GM18873 (cell line): ENCODE data around the gene METTL8.
A peak's percentile ranks its signal among the peaks of the same experiment; 100 is the strongest.
"Not testable (repeated sequence)": the region's sequence is repeated elsewhere in the genome, so short reads cannot be mapped to it uniquely, and the experiment has no call there.

Source experiments
- ATAC-seq: cut with Tn5 transposase; IDR thresholded peaks from one replicate; pipeline ENCODE4 v1.9.1; 2021; ENCODE audit warnings: mild to moderate bottlenecking, moderate library complexity, moderate number of reproducible peaks; ENCODE audit not compliant: unreplicated experiment, low FRiP score

METTL8 gene

DNA sequence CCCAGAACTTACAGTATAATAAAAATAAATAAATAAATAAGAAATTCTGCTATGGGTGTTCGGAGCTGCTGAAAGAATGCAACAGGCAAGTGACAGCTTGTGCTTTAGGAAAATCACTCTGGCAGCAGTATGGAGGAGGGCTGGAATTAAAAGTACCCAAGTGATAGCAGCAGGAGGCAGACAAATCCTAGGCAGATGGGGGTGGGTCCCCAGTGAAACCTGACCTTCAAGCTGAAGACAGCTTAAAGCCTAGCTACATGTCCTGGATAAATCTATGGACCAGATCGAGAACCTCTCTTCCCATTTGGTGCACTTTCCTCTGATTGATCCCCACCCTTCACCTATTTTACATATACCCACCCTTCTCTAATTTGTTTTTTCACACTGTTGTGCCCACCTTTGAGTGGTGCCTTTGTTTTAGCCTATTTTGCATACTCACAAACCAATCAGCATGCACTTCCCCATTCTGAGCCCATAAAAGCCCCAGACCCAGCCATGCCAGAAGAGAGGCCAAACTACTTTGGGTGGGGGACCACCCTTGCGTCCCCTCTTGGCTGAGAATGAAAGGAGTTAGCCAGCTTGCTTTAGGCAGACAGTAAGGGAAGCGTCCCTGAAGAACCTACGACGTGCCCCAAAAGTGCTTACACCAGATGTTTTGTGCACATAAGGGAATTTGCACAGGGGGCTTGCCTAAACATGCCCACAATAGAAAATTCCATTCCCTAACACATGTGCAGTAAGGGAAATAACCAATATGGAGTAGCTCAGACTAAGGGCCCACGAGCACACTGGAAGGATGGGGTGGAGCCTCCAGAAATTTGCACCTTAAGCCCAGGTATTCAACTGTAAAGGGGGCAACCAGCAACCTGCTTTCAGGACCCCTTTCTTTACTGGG is 3.0 kb downstream of the METTL8 start:
- no peak for ATAC-seq

- ATAC-seq = not testable (repeated sequence)
These were observed 10.9 kb downstream of the METTL8 start for GRCh38 chr2:171422710-171423495.

- no peak for ATAC-seq
These were observed 12.8 kb downstream of the METTL8 start for GRCh38 chr2:171420728-171421563.

DNA sequence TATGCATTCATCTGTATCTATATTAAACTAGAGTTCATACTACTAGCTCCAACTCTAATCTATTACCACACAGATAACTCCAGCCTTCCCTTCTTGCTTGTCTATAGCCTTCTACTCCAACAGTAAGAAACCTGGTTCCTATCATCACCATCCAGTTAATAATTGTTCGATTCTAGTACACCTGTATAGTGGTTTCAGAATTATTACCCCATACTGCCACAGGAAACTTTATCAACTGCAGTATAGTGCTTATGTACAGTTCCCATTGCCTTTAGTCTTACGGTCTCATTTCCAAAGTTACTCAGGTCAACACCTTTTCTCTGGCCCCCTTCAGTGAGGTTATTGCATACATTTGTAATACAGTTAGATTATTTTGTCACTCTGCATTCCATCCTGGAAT is 14.5 kb downstream of the METTL8 start:
- ATAC-seq = no peak

- ATAC-seq = peak; percentile 89
These were observed 17.5 kb downstream of the METTL8 start for GRCh38 chr2:171416009-171416926.

DNA sequence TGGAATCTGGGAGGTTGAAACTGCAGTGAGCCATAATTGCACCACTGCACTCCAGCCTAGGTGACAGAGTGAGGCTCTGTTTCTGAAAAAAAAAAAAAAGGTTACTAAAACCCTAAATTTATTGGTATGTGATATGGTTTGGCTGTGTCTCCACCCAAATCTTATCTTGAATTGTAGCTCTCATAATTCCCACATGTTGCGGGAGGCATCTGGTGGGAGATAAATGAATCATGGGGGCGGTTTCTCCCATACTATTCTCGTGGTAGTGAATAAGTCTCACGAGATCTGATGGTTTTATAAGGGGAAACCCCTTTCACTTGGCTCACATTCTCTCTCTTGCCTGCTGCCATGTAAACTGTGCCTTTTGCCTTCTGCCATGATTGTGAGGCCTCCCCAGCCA is 19.1 kb downstream of the METTL8 start:
- ATAC-seq = not testable (repeated sequence)

DNA sequence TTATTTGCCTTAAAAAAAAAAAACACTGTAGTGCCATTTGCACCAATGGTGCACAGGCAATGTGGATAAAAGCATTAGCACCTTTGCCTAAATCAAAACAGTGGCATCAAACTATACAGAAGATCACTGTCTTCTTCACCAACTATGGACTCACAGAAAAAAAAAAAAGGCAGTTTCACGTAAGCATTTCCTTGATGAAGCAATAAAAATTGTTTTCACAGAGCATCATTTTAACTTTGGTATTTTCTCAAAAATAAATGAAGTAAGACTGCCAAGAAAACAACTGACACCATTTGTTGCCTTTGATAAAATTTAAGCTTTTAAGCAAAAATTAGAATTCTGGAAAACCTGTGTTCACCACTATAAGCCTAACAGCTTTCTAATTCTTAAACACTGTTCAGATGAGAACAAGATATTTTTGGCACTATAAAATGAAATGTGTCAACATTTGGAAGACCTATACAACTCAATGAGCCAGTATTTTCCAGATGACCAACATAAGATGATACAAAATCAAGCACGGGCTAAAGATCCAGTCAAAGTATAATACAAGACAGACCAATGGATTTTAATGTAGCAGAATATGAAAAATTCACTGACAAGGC is 21.1 kb downstream of the METTL8 start:
- no peak for ATAC-seq

GRCh38 chr2:171411791-171412483 is 21.9 kb downstream of the METTL8 start:
- ATAC-seq = no peak

DNA sequence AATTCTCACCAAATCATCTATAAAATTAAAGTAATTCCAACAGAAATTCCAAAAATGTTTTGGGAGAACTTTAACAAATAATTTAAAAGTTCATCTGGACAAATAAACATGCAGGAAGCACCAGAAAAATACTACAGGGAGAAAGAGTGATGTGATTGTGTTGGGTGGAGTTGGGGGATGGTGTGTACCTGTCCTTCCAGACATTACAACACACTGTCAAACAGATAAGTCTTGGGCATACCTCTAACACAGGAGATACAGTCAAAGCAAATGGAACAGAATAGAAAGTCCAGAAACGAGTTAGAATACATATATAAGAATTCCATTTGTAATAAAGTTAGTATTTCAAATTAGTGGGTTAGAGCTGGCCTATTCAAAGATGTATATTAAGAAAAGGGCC is 22.6 kb downstream of the METTL8 start:
- ATAC-seq = no peak

- no peak for ATAC-seq
These were observed 23.2 kb downstream of the METTL8 start for GRCh38 chr2:171410624-171411023.

- no peak for ATAC-seq
These were observed 23.7 kb downstream of the METTL8 start for GRCh38 chr2:171410101-171410500.

- ATAC-seq = no peak
These were observed 24.3 kb downstream of the METTL8 start for GRCh38 chr2:171409436-171409971.

DNA sequence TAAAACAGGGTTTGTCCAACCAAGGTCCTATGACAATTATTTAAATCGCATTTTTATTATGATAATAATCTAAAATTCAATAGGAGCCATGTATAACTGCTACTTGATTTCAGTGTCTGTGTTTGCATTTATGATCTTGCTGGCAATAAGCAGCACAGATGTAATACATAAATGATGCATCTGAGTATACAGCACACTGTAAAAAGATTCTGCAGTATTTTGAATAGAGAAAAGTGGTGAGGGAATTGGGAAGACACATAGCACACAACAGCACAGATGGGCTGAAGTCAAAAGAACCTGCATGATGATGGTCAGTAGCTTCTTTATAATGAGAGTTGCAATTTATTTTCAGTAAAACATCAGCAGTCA is 26.1 kb downstream of the METTL8 start:
- no peak for ATAC-seq

DNA sequence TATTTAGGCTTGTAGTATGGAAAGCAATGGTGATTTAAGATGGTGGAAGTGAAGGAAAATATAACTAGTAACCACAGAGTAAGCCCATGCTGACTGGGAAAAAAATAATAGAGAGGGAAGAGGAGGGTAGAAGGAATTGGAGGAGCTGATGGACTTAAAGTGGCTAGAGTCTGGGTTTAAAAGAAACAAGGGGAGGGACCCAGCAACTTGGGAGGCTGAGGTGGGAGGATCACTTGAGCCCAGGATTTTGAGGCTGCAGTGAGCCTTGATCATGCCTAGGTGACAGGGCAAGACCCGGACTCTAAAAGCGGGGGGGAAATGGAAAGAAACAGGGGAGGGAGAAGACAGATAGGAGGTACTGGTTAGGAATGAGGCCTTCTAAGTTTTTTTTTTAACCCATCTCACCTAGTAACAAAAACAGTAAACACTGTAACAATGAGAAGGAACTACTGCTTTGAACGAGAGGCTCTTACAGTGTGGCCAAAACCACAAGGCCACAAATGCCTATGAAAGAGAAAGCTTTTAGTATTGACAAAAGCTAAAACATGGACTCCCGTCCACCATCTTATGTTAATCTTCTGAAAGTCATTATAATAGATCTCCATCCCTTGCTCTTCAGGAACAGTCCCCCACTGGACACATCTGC is 26.6 kb downstream of the METTL8 start:
- ATAC-seq = peak; percentile 56

- peak; percentile 60 for ATAC-seq
These were observed 27.7 kb downstream of the METTL8 start for GRCh38 chr2:171406044-171406443.

DNA sequence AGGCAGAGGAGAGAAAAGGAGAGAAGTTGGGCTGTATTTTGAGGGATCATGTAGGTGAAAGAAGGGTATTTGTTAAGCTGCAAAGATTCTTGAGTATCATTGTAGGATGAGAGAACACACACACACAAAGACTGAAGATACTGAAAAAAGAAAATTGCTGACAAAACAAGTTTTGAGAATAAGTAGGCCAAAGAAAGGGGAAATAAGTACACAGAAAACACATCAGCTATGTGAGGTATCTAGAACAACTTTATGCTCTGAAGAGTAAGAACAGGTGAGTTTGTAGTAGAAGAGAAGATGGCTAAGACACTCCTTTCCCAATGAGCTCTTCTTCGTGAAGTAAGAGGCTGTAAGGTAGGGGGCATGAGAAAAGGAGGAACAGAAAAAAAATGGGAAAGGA is 28.2 kb downstream of the METTL8 start:
- ATAC-seq = no peak

- ATAC-seq = no peak
These were observed 29.1 kb downstream of the METTL8 start for GRCh38 chr2:171404719-171405118.

DNA sequence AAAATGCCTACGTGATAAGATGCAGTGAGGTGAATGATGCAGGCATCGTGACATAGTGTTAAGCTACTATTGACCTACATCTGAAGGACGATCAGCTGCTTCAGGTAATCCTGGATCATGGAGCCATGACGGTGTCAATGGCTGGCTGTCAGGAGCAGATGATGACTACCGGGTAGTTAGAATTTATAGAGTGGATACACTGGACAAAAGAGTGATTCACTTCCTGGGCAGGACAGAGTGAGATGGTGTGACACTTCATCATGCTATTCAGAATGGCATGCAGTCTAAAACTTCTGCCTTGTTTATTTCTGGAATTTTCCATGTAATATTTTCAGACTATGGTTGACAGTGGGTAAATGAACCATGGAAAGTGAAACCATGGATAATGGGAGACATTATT is 29.5 kb downstream of the METTL8 start:
- ATAC-seq = no peak
